PC-3 (cell line): Measurements from ENCODE around the gene DHCR24.

Experiments
- EZH2 ChIP-seq: fragments of 300-600 bp; sonication (generic); IDR thresholded peaks from one replicate; pipeline ENCODE4 v1.6.1; 2017; ENCODE audit warnings: antibody characterized with exemption, mild to moderate bottlenecking, low read length; ENCODE audit not compliant: unreplicated experiment
- EZH2phosphoT487 ChIP-seq: fragments of 300-600 bp; sonication (generic); IDR thresholded peaks from 2 replicates; pipeline ENCODE4 v1.6.1; 2018; ENCODE audit warnings: mild to moderate bottlenecking, antibody characterized with exemption, low read length, borderline replicate concordance
- TF ChIP-seq, protein P1 (sequence below): fragments of 300-600 bp; sonication (generic); conservative IDR thresholded peaks from 2 replicates; pipeline ENCODE4 v1.5.1; 2017; ENCODE audit warnings: antibody characterized with exemption, low read depth, mild to moderate bottlenecking, low read length

DNA sequence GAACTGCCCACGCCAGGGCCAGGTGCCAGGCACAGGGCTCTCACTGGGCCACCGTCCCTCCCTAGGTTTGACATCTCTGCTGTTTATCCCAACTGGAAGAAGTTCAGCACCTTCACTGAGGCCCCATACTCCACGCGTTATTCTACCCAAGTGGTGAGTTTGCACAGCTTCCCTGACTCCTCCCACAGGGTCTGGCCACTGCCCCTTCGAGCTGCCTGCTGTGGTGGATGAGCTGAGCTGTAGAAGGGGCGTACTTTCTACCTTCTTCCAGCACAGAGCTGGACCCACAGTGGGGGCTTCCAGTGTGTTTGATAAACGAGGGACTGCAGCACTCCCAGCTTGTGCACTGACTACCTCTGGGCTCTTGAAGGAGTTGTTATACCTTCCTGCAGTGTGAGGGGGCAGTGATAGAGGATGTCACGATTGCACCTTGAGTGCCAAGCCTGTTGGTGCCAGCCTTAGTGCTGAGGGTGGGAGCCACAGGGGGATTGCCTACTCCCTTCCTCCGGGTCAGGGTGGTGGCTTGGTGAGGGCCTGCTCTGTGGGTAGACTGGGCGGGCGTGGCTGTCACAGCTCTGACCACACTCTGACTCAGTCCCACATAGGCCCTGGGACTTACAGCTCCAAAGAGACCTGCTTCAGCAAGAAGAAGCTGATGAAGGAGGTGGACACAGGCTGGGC lies 79.9 kb downstream of the DHCR24 start:
- TF ChIP-seq, protein P1, sequence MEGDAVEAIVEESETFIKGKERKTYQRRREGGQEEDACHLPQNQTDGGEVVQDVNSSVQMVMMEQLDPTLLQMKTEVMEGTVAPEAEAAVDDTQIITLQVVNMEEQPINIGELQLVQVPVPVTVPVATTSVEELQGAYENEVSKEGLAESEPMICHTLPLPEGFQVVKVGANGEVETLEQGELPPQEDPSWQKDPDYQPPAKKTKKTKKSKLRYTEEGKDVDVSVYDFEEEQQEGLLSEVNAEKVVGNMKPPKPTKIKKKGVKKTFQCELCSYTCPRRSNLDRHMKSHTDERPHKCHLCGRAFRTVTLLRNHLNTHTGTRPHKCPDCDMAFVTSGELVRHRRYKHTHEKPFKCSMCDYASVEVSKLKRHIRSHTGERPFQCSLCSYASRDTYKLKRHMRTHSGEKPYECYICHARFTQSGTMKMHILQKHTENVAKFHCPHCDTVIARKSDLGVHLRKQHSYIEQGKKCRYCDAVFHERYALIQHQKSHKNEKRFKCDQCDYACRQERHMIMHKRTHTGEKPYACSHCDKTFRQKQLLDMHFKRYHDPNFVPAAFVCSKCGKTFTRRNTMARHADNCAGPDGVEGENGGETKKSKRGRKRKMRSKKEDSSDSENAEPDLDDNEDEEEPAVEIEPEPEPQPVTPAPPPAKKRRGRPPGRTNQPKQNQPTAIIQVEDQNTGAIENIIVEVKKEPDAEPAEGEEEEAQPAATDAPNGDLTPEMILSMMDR, result no peak
- TF ChIP-seq EZH2 (no peak), EZH2phosphoT487 (no peak)
